ENCODE data around the gene CRYL1.

Gene CRYL1, protein sequence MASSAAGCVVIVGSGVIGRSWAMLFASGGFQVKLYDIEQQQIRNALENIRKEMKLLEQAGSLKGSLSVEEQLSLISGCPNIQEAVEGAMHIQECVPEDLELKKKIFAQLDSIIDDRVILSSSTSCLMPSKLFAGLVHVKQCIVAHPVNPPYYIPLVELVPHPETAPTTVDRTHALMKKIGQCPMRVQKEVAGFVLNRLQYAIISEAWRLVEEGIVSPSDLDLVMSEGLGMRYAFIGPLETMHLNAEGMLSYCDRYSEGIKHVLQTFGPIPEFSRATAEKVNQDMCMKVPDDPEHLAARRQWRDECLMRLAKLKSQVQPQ

DNA sequence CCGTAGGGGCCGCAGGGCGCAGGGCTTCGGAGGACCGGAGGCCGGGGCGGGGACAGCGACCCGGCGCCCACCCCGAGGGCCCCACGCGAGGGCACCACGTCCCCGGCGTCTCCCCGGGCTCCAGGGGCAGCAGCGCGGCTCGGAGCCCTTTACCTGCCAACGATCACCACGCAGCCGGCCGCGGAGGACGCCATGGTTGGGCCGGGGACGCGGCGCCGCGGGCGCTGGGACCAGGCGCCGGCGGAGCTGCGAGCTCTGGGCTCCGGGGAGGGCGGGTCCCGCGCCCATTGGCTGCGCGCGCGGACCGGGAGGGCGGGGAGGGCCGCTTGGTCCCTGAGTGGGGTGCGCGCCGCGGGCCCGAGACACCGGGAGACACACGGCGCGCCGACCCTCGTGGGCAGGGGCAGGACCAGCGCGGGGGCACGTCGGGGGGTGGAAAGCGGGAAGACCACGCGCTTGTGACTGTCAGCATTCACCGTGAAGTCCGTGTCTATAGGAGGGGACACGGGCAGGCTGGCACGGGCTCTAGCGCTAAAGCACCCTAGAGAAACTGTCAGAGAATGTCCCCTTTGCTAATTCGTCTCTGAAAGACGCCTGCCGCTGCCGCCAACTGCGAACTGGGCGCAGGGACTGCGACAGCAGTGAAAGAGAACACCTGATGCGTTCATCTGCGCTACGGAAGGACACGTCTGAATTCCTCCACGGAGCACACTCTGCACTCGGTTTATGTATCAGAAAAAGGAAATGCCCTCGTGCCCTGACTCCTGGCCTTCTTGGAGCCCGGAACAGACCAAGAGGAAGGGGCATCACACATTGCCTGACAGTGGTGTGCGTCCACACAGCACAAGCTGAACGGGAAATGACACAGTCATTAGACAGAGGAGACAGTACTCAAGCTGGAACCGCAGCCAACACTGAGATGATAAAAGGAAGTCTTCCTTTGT is at the start of gene CRYL1:
CRYL1 (minus strand) TSS at position 257 of the 944 bp plus-strand sequence; CDS start at position 194, 63 bp downstream.
- Mint-ChIP-seq H3K9me3 (peaks cover 6% of the 10 kb centered on the region), H3K4me1 (ENCODE audit: low read depth) (peaks cover 16% of the 10 kb centered on the region), H3K4me3 (peak within 1 kb of the TSS; percentile 87), H3K36me3 (ENCODE audit: low read depth) (no peaks in the 10 kb centered on the region), H3K27ac (peak within 1 kb of the TSS; percentile 88), H3K27me3 (ENCODE audit: low read depth) (no peaks in the 10 kb centered on the region)

- no peak overlapping the region for H3K27ac Mint-ChIP-seq
- H3K36me3 Mint-ChIP-seq (ENCODE audit: low read depth), result peaks cover 2% of the 10 kb centered on the region
- H3K9me3 Mint-ChIP-seq, result peaks cover 6% of the 10 kb centered on the region
- H3K4me3 Mint-ChIP-seq, result no peak overlapping the region
- H3K4me1 Mint-ChIP-seq (ENCODE audit: low read depth), result no peaks in the 10 kb centered on the region
- H3K27me3 Mint-ChIP-seq (ENCODE audit: low read depth), result no peaks in the 10 kb centered on the region
Measured at GRCh38 chr13:20573636-20574035, 48.0 kb upstream of the CRYL1 start.

GRCh38 chr13:20573186-20573585 is 47.5 kb upstream of the CRYL1 start:
- Mint-ChIP-seq H3K4me3 (no peak overlapping the region), H3K27me3 (ENCODE audit: low read depth) (no peaks in the 10 kb centered on the region), H3K9me3 (peaks cover 6% of the 10 kb centered on the region), H3K4me1 (ENCODE audit: low read depth) (peaks cover 2% of the 10 kb centered on the region), H3K36me3 (ENCODE audit: low read depth) (peaks cover 2% of the 10 kb centered on the region), H3K27ac (no peak overlapping the region)

- Mint-ChIP-seq H3K4me3 (no peak overlapping the region), H3K27ac (no peak overlapping the region)
Measured at GRCh38 chr13:20571676-20572075, 46.0 kb upstream of the CRYL1 start.

DNA sequence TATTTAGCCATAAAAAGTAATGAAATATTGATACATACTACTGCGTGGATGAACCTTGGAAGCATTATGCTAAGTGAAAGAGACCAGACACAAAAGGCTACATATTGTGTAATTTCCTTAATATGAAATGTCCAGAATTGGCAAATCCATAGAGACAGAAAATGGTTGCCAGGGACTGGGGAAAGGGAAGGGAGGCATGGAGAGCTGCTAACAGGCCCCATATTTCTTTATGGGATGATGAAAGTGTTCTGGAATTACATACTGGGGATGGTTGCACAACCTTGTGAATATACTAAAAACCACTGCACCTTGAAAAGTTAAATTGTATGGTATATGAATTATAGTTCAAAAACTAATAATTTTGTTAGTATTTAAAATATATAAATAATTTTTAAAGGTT is 44.9 kb upstream of the CRYL1 start:
- Mint-ChIP-seq H3K27ac (no peak overlapping the region), H3K4me3 (no peak overlapping the region), H3K36me3 (ENCODE audit: low read depth) (no peaks in the 10 kb centered on the region), H3K27me3 (ENCODE audit: low read depth) (no peaks in the 10 kb centered on the region), H3K9me3 (peaks cover 2% of the 10 kb centered on the region), H3K4me1 (ENCODE audit: low read depth) (peaks cover 15% of the 10 kb centered on the region)

More at GRCh38 chr13:20571676-20572075, 46.0 kb upstream of the CRYL1 start:
- Mint-ChIP-seq H3K36me3 (ENCODE audit: low read depth) (no peaks in the 10 kb centered on the region), H3K27me3 (ENCODE audit: low read depth) (no peaks in the 10 kb centered on the region), H3K4me1 (ENCODE audit: low read depth) (peaks cover 10% of the 10 kb centered on the region), H3K9me3 (no peaks in the 10 kb centered on the region)

GRCh38 chr13:20567881-20568528 is 42.3 kb upstream of the CRYL1 start:
- Mint-ChIP-seq H3K27ac (peak overlapping the region; percentile 88), H3K36me3 (ENCODE audit: low read depth) (peaks cover 8% of the 10 kb centered on the region), H3K4me1 (ENCODE audit: low read depth) (peaks cover 15% of the 10 kb centered on the region), H3K9me3 (peaks cover 16% of the 10 kb centered on the region), H3K27me3 (ENCODE audit: low read depth) (peaks cover 3% of the 10 kb centered on the region), H3K4me3 (peak overlapping the region; percentile 92)

- Mint-ChIP-seq H3K4me1 (ENCODE audit: low read depth) (peaks cover 15% of the 10 kb centered on the region), H3K27me3 (ENCODE audit: low read depth) (peaks cover 3% of the 10 kb centered on the region), H3K9me3 (peaks cover 16% of the 10 kb centered on the region), H3K4me3 (peak within 1 kb of the TSS; percentile 92), H3K27ac (peak within 1 kb of the TSS; percentile 88), H3K36me3 (ENCODE audit: low read depth) (peaks cover 8% of the 10 kb centered on the region)
Measured at GRCh38 chr13:20566898-20567874, 41.5 kb upstream of the CRYL1 start, which contains the start of gene IFT88. TSS of gene IFT88 (plus strand) at chr13:20567157. CDS start at chr13:20574386, 7,229 bp downstream.

DNA sequence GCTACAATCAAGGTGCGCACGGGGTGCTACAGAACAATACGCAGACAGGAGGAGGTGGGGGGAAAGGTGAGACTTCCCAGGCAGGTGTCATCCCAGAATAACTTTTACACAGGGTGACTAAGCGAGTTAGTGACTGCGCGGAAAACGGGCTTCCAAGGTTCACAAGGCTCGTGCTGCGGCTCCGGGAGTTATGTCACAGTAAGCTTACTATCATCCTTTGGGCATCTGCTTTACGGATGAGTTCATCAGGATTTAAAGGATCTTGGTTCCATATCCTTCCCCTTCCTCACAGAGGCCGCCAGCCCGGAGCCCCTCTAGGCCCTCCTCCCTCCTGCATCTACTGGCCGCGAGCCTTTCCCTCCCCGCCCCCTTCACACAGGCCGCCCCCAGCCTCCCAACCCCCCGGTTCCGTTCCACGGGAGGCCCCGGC is 40.8 kb upstream of the CRYL1 start:
- peak overlapping the region; percentile 87 for H3K27ac Mint-ChIP-seq
- peaks cover 16% of the 10 kb centered on the region for H3K9me3 Mint-ChIP-seq
- H3K36me3 Mint-ChIP-seq (ENCODE audit: low read depth), result peaks cover 8% of the 10 kb centered on the region

GRCh38 chr13:20565115-20565736 is 39.6 kb upstream of the CRYL1 start:
- peaks cover 3% of the 10 kb centered on the region for H3K27me3 Mint-ChIP-seq (ENCODE audit: low read depth)
- H3K4me1 Mint-ChIP-seq (ENCODE audit: low read depth), result peaks cover 15% of the 10 kb centered on the region
- peaks cover 8% of the 10 kb centered on the region for H3K36me3 Mint-ChIP-seq (ENCODE audit: low read depth)
- no peak overlapping the region for H3K27ac Mint-ChIP-seq
- H3K4me3 Mint-ChIP-seq, result no peak overlapping the region
- peaks cover 16% of the 10 kb centered on the region for H3K9me3 Mint-ChIP-seq

More for the DNA sequence above, 40.8 kb upstream of the CRYL1 start:
- Mint-ChIP-seq H3K4me3 (peak overlapping the region; percentile 92), H3K27me3 (ENCODE audit: low read depth) (peaks cover 3% of the 10 kb centered on the region), H3K4me1 (ENCODE audit: low read depth) (peaks cover 15% of the 10 kb centered on the region)

GRCh38 chr13:20561741-20562140 is 36.1 kb upstream of the CRYL1 start:
- peaks cover 8% of the 10 kb centered on the region for H3K36me3 Mint-ChIP-seq (ENCODE audit: low read depth)
- no peak overlapping the region for H3K4me3 Mint-ChIP-seq
- H3K27ac Mint-ChIP-seq, result no peak overlapping the region
- peaks cover 5% of the 10 kb centered on the region for H3K4me1 Mint-ChIP-seq (ENCODE audit: low read depth)
- H3K27me3 Mint-ChIP-seq (ENCODE audit: low read depth), result peaks cover 3% of the 10 kb centered on the region
- peaks cover 16% of the 10 kb centered on the region for H3K9me3 Mint-ChIP-seq

GRCh38 chr13:20559659-20560356 is 34.2 kb upstream of the CRYL1 start:
- Mint-ChIP-seq H3K4me1 (ENCODE audit: low read depth) (no peaks in the 10 kb centered on the region), H3K4me3 (no peak overlapping the region), H3K36me3 (ENCODE audit: low read depth) (peaks cover 4% of the 10 kb centered on the region), H3K9me3 (peaks cover 8% of the 10 kb centered on the region), H3K27ac (no peak overlapping the region), H3K27me3 (ENCODE audit: low read depth) (peaks cover 3% of the 10 kb centered on the region)

GRCh38 chr13:20558982-20559381 is 33.3 kb upstream of the CRYL1 start:
- Mint-ChIP-seq H3K27ac (no peak overlapping the region), H3K36me3 (ENCODE audit: low read depth) (no peaks in the 10 kb centered on the region), H3K27me3 (ENCODE audit: low read depth) (no peaks in the 10 kb centered on the region), H3K4me3 (no peak overlapping the region), H3K9me3 (no peaks in the 10 kb centered on the region), H3K4me1 (ENCODE audit: low read depth) (no peaks in the 10 kb centered on the region)
